Right renal pelvis (tissue), 4 donors: ENCODE results near the gene SLC17A9. TPM values are rescaled to one million over a fixed set of nuclear protein-coding genes. Genes with fewer than 3 reads are reported as not detected.

Source experiments
- DNase-seq, 4 donors: peaks; one replicate each; pipeline ENCODE4 v3.0.0-alpha.2; 2013; ENCODE audit warnings: low read depth in 4 of 4, low spot score in 3 of 4, missing footprints in 1 of 4
- polyA plus RNA-seq, 4 donors: library from polyadenylated mRNA; unstranded; fragments of 120-200 nt; gene quantifications; one replicate each; pipeline ENCODE4 v1.2.1, GENCODE V29; 2013; ENCODE audit not compliant: insufficient read length in 4 of 4

The SLC17A9 gene
- polyA plus RNA-seq, 4 donors, result 1.3 to 2.0 (median 1.7) TPM

- DNase-seq, result no peak
Measured at GRCh38 chr20:62979310-62979709, 26.8 kb downstream of the SLC17A9 start.

DNA sequence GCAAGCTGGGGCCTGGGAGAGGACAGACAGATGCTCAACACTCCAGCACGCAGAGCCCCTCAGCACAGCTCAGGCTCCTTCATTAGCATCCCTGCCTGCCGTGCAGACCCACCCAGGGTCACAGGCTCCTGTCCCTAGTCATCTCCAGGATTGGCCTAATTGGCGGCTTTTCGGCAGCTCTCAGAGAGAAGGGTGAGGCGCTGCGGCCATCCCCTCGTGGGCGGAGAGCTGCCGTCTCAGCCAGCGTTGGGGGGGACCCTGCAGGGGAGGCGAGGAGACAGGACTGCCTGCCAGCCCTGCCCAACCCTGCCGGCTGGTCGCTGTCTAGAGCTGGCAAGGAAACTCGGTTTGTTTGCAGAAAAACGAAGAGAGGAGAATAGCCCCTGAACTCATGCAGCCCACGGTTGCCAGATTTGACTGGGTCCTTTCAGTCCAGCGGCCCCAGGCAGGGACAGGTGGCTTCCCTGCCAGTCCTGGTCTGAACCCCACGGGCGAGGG is 27.4 kb downstream of the SLC17A9 start:
- no peak for DNase-seq

GRCh38 chr20:62980380-62980960 is 28.0 kb downstream of the SLC17A9 start:
- DNase-seq, result no peak

DNA sequence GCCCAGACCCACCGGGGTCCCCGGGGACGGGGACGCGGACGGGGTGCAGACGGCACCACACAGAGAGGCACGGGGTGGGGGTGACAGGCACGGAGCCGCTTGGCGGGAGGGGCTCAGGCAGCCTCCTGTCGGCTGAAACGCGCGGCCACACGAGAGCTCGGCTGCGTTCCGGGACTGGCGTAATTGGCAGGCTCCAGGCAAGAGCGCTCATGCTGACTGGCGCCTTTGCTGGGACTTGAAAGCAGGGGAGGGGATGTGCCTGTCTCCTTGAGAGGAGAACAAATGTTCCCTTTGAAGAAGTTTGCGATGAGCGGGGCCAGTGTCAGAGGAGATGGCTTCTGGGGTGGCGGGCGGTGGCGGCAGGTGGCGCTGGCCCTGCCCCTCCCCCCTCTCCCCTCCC is 28.5 kb downstream of the SLC17A9 start:
- DNase-seq, result no peak

- no peak for DNase-seq
Measured at GRCh38 chr20:62982124-62983075, 29.9 kb downstream of the SLC17A9 start.

GRCh38 chr20:62983210-62983609 is 30.7 kb downstream of the SLC17A9 start:
- DNase-seq, result no peak

DNA sequence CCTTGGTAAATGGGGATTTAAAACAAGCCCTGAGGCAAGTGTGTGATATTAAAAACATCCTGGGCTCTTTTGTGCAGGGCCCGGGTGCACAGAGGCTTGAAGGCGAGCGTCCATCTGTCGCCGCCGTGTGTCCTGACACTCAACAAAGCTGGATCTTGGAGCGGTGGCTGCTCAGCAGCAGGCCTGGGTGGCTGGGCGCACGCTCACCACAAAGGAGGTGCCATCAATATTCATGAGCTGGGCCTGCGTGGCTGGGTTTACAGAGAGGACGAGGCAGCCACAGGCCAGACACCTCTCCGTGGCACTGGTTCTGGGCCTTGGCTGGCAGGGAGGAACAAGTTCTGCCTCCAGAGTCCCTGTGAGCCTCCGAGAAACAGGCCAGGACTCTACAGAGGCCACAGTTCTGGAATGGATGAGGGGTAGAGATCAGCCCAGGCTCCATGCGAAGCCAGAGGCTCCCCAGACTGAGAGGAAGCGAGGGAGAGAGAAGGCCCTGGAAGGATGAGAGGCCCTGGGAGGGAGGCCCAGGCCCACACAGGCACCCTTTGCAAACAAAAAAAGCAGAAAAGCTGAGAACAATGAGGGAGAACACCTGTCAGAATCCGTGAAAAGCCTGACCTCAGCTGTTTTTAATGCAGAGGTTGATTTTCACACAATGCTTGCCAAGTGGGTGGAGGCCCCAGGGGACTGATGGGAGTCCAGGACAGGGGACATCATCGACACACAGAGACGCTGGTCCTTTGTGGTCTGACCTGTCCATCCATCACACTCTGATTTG is 32.3 kb downstream of the SLC17A9 start:
- DNase-seq, result no peak

DNA sequence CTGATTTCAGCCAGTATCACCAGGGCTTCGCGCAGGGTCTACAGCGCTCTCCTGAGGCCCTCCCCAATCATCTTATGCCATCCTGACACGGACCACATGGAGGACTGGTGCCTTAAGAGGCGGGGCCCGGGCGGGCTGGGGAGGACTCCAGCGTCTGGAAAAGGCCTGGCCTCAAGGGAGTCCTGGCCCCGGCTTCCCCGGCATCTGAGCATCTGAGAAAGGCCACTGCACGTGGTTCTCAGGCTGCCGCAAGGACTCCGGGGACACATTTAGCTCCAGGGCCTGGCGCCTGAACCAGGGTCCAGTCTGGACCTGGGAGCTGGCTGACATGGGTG is 32.9 kb downstream of the SLC17A9 start:
- no peak for DNase-seq

- DNase-seq, result no peak
Measured at GRCh38 chr20:62986257-62986800, 33.8 kb downstream of the SLC17A9 start.

DNA sequence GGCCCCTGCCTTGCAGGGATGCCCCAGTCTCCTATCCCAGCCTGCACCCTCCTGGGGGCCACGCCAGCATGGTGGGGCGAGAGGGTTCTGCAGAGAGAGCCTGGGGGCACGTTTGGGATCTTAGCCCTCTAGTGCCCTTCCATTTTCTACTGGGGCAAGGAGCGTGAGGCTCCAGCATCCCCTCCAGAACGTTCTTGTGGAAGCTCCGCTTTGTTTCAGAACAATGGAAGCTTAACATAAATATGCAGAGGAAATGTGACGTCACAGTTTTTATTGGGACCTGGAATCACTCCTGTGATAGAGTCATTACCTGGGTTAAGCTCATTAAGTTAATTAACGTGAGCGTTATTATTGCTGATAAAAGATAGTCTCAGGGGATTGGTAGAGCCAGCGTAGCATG is 34.6 kb downstream of the SLC17A9 start:
- DNase-seq, result no peak

- DNase-seq, result no peak
Measured at GRCh38 chr20:62989201-62989601, 36.7 kb downstream of the SLC17A9 start.

GRCh38 chr20:62990306-62990825 is 37.9 kb downstream of the SLC17A9 start:
- DNase-seq, result no peak

- no peak for DNase-seq
Measured at GRCh38 chr20:62991196-62991807, 38.8 kb downstream of the SLC17A9 start.

DNA sequence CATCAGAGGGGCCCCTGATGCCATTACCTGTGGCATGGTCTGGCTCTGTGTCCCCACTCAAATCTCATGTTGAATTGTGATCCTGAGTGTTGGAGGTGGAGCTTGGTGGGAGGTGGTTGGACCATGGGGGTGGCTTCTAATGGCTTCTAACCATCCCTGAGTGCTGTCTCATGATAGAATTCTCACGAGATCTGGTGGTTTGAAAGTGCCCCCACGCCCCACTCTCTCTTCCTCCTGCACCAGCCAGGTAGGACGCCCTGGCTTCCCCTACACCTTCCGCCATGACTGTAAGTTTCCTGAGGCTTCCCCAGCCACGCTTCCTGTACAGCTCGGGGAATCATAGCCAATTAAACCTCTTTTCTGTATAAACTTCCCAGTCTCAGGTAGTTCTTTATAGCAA is 39.4 kb downstream of the SLC17A9 start:
- DNase-seq, result no peak

DNA sequence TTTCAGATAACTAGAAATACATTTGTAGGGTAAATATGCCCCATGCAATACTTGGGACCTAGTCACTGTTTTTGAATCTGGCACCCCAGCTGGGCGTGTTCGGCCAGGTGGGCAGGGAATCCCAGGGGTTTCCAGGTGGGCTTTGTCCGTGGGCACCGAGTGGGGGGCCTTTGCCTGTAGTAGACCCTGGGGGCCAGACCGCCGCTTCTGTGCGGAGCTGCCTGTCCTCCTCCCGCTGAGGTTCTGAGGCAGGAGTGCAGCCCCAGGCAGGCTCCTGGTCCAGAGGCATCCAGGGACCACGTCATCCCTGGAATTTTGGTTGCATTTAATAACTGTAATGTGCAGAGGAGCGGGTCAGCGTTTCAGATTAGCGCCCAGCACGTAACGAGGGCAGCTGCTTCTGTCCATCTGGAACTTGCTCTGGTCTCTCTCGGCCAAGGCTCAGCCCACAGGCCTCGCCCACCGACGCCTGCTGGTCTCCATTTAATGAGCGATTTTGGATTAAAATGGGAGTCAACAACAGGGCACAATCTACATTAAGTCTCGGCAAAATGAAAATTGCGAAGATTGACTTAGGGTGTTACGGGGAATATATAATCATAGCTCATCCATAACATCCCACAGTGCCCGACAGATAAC is 41.5 kb downstream of the SLC17A9 start:
- no peak for DNase-seq

- DNase-seq, result no peak
Measured at GRCh38 chr20:62994869-62995281, 42.4 kb downstream of the SLC17A9 start.

DNA sequence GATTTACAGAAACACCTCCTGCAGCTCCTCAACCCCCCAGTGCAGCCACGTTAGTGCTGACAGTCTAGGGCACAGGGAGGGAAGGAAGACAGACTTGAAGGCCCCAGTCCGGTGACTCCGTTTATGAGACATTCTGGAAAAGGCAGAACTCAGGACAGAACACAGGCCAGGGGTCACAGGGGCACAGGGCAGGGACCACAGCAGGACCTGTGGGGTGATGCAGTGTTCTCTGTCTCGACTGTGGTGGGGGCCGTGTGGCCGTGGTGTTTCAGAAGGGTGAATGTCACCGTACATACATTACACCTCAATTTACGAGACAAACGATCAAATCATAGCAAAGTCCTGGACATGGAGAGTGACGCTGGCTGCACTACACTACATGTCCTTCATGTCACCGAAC is 43.0 kb downstream of the SLC17A9 start:
- no peak for DNase-seq

DNA sequence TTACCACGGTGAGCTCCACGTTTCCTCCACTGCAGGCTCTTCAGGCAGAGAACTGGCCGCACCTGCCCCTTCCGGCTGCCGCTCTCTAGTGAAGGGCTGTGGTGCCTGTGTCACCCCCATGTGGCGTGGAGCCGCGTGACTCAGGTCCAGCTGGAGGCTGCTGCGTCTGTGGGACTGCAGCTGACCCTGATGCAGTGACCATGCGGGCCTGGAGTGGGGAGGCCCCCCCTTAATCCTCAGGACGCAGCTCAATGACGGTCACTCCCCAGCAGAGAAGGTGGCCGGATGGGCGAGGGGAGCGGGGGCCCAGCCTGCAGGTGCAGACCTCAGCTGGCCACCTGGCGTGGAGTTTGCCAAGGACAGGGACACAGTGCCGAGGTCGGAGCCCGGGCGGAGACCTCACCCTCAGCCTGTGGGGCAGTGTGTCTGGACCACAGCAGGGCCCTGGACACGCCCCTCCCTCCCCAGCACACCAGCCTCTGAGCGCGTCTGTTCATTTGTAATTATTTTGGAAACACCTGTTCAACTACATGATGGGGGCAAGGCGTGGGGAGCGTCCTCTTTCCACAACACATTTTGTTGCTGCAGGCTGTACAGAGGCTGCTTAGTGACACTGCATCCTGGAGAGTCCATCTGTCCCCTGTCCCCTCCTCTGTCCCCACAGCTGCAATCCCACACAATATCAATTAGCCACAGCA is 43.5 kb downstream of the SLC17A9 start:
- DNase-seq, result no peak

GRCh38 chr20:62996596-62996982 is 44.1 kb downstream of the SLC17A9 start:
- DNase-seq, result no peak
